ENCODE data around the gene MDGA2. TPM values are rescaled to one million over a fixed set of nuclear protein-coding genes. Genes with fewer than 3 reads are reported as not detected.

The MDGA2 gene
- 0.29 TPM in 1 of 5 replicates, not detected in the others for total RNA-seq (2022; extraction: Qiagen RNA extraction; ENCODE audit: low read depth)

GRCh38 chr14:47675466-47676314 lies at the start of gene MDGA2:
MDGA2 (minus strand) TSS chr14:47675605.

Data from A549 treated with ZK216348 at 1 μM for 4 hours (cell line).